HG02623 (cell line): Measurements from ENCODE around the gene NOS3.

Experiments used
- ATAC-seq: cut with Tn5 transposase; IDR thresholded peaks from one replicate; pipeline ENCODE4 v1.9.1; 2021; ENCODE audit warnings: moderate library complexity; ENCODE audit not compliant: unreplicated experiment

NOS3 gene

DNA sequence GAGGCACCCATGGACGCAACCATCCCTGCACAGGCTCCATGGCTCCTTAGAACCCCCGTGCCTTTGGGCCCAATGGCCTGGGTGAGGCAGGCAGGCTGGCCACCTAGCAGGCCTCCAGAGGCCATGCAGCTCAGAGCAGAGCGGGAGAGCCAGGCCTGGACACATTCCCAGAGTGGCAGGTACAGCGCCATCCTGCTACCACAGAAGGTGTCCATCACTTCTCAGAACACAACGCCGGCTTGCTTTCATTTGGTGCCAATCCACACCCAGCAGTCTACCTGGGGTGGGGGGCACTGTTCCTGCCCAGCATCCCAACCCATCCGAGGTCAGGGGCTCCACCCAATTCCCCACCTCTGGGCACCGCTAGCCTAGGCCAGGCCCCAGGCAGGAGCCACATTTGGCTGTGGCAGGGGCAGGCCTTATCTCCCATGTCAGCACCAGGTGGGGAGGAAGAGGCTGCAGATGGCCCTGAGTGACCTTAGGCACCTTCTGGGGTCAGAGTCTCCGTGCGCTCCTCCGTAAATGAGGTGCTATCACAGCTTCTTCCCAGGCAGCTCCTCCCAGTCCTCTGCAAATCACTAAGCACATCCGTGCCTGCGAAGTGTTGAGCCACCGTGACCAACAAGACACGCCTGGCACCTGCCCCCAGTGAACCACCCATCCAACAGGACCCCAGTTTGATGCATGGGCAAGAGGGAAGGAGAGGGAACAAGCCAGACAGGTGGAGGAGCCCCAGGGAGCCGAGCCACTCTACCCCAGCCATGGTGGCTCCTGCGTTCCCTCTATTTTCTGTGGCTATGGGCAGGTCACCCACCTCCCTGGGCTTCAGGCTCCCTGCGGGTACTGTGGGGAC is 26.9 kb upstream of the NOS3 start:
- no peak for ATAC-seq

DNA sequence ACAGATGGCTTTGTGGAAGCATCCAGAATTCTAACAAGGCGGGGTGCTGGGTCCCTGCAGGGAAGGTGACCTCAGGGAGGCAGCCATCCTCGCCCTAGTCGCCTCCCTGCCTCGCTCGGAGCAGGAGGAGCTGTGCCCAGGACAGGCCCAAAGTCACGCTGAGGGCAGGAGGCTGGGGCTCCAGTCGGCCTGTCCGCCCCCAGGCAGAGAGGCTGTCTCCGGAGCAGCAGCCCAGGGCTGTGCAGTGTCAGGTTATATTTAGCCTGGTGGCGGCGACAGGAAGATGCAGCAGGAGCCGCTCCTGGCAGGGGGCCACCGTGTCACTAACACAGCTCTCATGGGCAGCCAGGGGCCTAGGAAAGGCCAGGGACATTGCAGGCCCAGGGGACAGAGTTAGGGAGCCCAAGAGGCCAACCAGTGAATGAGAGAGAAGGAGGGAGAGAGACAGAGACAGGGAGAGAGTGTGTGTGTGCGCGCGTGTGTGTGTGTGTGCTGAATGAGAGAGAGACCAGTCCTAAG is 26.2 kb upstream of the NOS3 start:
- ATAC-seq, result no peak

DNA sequence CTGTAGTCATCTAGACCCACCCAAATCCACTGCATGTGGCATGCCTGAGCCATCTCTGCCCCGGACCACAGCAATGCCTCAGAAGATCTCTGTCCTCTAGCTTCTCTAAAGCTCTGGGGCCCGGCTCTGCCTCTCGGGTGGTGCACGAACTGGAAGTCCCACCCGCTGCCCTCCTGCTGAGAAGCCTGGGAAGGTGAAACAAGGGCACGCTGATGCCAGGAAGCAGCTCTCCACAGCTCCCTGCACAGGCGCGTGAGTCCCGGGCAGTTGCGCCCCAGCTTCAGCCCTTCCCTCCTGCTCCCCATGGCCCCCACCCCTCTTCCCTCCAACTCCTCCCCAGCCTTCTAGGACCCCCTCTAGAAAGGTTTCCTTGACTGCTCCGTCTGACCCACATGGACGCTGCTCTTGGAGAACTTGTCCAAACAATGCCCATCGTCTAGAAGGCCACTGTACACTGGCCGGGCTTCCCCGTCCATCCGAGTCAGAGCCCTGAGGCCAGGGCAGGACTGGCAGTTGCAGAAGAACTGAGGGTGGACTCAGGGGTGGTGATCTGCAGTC is 25.5 kb upstream of the NOS3 start:
- no peak for ATAC-seq

DNA sequence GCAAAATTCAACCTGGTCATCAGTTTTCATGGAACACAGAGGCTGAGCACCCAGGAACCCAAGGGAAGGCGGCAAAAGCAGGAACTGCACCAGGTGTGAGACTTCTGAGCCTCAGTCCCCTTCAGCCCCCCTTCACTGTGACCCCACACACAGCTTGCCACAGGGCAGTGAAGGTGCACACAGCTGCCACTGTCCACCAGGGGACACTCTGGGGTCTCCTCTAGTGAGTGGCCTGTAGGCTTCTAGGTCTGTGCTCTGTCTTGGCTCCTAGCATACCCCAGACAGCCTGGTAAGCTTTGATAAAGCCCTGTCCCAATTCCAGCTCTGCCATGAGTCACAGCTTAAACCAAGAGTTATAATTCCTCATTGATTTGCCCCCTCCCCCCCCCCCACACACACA is 24.8 kb upstream of the NOS3 start:
- no peak for ATAC-seq

DNA sequence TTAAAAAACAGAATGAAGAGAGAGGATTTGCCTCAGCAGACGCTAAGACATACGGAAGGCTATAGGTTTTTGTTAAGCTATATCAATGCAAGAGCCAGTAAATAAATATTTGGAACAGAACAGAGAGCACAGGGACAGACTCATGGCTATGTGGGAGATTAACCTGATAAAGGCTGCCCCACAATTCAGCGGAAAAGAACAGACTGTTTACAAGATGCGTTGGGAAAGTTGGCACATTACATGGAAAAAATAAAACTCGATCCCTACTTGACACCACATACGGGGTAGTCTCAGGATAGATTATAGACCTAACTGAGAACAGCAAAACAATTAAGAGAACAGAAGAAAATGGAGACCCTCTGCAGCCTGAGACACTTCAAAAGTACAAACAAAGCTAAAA is 23.5 kb upstream of the NOS3 start:
- no peak for ATAC-seq

DNA sequence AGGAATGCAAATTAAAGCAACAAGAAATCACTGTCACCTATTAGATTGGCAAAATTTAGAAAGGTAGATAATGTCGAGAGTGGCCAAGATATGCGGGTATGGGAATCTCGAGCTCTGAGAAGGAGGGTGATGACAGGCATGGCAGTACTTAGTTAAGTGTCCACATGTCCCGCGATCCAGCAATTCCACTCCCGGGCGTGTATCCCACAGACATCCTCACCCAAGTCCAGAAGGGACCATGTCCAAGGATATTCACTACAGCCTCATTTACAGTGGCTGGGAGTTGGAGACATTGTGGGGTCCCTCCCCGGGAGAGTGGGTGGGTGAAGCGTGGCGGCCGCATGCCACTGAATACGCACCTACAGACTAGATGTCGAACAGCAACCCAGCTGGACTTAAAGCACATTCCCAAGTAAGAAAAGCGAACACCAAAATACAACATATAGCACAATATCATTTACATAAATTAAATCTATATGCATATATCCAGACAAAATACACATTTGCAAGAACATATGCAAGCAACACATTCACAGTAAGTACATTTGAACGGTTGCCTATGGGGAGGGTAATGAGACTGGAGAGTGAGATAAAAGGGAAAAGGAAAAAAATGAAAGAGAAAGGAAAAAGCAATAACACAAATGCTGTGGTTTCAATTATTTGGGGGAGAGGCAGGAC is 22.6 kb upstream of the NOS3 start:
- no peak for ATAC-seq

DNA sequence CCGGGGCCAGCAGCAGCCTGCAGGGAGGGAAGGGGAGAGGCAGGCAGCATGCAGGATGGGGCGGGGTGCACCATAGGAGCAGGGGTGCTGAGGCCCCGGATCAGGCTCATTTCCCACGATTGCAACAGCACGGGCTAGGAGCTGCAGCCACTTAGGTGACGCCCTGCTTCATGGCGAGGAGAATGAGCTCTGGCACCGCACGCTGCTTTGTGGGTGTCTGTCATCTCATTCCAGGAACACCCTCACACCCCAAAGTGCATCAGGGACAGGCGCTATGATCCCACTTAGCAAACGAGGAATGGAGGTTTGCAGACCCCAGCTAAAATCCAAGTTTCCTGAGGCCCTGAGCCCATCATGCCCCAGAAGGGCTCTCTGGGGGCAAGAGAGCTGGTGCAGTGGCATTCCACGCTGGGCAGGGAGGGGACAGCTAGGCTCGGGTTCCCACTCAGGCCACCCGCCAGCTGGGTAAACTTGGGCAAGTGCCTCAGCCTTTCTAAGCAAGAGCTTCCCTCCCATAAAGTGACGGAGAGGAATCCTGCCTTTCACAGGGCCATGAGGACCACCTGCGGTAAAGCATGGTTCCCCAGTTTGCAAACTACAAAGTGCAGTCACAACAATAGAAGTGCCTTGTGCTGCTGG is 22.0 kb upstream of the NOS3 start:
- no peak for ATAC-seq

DNA sequence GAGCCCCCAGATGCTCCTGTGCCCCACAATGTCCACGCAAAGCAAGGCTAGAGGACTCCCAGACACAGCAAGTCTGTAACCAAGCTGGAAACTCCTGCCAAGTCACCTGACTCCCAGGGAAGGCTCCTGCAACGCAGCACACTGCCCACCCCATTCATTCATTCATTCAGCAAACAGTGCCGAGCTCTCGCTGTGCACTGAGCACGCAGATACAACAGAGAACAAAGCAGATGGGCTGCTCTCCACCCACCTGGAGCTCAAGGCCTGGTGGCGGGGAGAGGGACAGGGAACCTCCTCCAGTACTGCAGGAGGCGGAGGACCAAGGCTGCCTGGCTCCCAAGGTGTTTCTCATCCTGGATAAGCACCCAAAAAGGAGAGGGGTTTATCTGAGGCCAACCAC is 21.3 kb upstream of the NOS3 start:
- ATAC-seq, result no peak

DNA sequence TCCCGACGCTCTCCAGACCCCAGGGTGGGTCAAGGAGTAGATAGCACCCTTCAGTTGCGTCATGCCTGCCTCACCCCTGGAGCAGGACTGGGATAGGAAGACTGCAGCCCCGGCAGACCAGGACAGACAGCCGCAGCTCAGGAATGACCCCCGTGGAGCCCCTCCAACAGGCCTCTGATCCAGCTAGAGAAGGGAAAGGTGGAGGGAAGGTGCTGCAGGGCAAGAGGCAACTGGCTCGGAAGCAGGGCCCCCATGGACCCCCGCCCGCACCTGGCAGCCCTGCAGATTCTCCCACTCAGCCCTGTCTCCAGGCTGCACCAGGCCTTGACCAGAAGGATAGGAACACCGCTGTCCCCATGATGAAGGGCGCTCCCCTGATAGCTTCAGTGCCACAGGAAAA is 20.4 kb upstream of the NOS3 start:
- no peak for ATAC-seq

DNA sequence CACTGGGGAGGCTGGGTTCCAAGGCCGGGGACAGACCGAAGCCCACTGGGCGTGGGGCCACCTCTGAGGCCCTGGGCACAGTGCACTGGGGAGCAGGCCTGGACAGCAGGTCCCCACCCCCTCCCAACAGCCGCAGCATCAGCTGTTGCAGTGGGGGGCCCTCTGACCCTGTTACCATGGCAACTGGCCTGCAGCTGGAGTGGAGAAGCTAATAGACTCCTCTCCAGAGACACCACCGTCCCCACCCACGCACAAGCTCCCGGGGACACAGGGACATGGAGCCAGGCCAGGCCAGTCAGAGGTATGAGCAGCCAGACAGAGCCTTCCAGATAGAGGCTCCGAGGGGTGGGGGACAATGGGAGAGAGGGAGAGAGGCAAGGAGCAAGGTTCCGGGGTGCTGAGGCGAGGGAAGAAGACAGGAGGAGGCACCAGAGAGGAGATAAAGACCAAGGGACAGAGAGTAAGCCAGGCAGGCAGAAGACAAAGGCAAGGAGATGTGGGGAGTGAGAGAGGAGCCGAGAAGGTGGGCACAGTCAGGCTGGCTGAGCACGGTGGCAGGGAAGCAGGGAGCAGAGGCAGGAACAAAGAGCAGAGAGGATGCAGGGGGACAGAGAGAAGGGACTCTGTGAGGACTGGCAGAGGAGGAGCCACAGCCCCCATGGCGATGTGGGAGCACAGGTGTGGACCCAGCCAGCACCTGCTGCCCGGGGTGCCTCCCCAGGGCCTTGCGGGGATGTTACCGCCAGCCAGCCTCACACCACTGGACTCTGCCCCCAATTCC is 19.4 kb upstream of the NOS3 start:
- no peak for ATAC-seq

DNA sequence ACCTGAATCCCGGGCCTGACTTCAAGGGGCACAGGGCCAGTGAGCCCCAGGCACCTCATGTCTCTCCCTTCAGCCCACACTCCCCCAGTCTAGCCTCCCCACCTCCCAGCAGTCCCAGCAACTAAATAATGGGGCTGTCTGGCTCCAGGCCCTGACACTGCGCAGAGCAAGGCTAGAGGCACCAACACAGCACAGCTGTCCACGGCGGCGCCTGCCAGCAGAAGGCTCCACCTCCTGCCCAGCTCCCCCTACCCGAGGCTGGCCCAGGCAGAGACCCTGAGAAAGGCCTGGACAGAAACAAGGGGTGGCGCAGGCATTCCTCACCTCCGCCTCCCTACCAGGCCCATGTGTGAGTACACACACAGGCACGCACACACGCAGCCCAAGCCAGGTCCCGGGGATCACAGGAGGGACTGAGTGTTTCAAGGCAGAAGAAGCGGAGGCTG is 18.8 kb upstream of the NOS3 start:
- ATAC-seq, result no peak

DNA sequence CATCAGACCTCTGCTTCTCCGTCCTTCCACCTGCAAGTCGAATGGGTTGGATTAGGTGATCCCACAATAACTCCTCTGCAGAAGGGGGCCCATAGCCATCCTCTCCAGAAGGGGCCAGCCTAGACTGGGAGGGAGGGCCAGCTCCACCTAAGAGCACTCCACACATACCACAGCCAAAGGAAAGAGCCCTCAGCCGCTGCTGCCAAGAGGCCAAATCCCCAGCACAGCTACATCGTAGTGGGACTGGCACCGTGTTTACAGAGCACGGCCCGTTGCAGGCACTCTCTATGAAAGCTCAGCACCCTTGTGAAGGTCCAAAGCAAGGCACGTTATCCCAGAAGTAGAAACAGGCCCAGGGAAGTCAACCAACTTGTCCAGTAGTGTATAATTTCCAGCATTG is 18.1 kb upstream of the NOS3 start:
- ATAC-seq, result no peak

DNA sequence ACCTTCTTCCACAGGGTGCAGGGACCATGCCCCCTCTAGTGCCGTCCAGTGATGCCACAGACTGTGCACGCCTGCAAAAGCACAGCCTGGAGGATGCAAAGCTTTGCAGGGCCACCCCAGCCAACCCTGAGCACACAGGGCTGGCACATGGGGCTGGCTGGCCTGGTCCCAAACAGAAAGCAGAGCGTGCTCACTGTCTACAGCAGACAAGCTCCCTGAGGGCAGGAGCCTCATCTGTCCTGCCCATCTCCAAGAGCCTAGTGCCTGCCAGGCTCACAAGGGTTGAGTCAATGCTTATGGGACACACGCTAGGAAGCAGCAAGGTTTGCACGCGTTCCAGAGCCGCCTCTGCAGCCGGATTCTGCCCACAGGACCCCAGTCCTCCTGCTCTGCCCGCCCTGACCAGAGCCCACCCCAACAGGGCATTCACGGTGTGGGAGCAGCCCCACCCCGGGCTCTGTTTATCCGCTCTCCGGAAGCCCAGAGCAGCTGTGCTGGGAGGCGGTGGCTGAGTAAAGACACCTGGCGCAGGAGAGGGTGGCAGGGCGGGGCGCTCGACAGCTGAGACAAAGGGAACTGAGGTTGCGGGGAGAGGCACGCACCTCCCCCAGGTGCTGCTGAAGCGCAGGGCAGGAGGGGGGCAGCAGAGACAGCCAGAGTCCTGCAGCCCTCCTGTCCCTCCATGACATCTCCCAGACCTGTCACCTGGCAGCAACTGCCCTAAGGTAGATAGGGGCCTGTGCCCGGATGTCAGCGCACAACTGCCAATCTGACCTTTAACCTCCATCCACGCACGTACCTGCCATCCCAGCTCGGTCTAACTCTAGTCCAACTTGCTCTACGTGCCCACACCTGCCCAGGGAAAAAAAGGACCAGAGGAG is 17.0 kb upstream of the NOS3 start:
- no peak for ATAC-seq

DNA sequence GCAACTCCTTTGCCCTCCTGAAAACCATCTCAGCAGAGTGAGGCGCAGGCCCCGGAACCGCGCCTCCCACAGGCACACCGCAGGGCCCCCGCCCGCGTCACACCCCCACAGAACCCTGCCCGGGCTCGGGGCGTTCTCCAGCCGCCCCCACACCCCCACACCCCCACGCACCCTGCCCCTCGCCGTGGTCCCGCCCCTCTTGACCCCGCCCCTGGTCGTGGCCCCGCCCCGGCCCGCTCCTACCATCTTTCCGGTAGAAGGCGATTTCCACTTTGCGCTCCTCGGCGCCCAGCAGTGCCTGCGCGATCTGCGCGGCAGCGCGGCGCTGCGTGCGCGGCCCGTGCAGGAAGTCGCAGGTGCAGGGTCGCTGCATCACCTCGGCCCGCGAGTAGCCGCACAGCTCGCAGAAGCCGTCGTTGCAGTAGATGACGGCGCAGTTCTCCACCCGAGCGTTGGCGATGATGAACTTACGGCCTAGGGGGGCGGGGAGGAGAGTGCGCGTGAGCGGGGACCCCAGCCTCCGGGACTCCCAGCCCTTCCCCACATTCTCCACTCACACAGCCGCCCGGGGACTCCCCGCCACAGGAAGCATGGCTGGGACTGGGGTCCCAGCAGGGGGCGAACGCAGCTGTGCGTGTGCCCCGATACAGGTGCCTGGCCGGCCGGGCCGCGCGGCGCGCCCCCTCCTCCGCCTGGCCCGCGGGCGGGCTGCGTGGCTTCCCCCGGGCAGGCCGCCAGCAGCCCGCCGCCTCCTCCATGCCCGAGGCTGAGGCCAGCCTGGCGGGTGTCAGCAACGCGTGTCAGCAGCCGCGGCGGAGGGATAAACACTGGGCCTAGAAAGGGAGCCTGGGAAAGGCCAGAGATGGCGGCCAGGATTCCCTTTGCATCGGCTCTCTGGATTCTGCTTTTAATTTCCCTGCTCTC is 16.1 kb upstream of the NOS3 start:
- ATAC-seq, result peak; percentile 47

DNA sequence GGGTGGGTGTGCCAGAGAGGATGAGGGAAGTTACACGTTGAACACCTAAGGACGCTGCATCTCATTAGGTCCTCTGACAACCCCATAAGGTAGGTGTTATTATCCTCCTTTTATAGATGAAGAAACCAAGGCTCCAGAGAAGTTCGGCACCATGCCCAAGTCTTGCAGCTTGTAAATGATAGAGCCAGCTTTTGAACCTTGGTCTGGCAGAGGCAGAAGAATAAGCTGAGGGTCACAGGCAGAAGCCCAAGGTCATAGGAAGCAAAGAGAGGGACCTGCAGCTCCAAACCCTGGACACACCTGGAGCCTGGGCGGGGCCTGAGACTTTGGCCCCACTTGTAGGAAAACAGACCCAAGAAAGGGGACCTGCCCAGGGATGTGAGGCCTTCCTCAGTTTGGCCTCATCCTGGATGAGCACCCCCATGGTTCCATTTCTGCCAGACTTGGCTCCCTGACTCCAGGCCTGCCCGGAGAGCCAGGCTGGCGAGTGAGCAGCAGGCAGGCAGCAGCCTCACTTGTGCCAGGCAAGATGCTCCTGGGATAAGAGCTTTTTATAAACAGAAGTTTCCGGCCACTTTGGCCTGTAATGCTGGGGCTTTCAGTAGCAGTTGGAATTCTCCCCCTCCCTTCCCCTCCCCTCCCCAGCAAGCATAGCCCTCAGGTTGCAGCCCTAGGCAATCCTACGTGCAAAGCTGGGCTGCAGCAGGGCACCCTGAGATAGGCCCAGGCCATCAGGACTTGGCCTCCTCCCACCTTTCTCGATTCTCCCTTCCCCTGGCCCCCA is 15.1 kb upstream of the NOS3 start:
- ATAC-seq, result no peak

DNA sequence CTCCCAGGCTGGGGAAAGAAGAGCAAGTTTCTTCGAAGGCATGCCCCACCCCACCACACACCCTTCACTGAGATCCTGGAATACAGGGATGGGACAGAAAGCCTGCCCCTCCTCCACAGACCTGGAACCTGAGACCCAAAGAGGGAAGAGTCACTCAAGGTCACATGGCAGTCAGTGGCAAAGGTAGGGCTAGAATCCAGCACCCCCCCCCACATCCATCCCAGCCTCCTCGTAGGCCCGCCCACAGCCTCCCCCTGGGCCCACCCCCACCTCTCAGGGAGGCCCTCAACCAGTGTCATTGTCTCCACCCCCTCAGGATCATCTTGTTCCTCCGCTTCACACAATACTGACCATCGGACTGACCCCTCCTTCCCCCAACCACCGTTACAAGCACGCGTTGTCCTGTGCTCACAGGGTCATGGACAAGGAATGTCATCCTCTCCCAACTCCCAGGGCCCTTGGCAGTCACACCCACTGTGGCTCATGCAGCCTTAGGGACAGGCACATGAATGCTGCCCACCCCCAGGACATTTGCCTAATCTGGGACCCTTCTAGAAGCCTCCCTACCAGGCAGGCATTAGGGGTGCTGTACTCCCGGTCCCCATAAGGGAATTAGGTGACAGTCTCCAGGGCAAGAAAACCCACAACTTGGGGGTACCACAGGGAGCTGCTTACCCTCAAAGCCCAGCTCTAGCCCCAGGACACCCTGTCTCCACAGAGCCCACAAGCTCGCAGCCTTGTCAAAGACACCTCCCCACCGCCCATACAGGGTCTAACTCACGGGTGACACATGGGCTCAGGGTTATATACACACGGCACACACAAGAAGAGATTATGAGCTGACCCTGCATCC is 14.1 kb upstream of the NOS3 start:
- no peak for ATAC-seq
